ENCODE measurements around the gene AGAP3.

The AGAP3 gene

DNA sequence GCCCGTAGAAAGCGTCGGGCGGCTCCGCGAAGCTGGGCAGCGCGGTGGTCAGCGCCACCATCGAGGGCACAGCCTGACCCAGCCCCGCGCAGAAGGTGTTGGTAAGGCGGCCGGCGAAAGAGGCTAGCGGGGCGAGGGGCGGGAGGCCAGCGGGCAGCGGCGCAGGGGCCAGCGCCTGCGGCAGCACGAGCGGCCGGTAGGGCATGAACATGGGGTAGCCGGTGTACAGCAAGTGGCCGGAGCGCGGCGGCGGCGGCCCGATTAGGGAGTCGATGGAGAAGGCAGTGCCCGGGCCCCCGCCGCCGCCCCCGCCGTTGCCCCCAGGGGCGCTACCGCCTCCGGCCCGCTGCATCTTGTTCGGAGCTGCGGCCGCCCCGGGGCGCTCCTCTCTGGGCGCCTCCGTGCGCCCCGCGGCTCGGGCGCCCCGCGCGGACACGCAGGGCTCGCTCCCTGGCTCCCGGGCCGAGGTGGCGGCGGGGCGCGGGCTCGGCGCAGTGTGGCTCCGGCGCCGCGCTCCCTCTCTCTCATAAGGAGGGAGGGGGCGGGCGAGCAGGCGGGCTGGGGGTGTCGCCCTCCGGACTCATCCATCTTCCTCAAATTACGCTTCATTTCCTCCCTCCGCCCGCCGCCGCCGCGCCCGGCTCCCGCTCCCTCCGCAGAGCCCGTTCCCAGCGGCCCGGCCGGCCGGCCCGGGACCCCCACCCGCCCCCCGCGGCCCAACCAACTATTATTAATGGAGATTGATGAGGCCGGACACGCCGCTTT lies 81.1 kb downstream of the AGAP3 start, which contains the start of gene GBX1:
Gene GBX1, minus strand, starts transcription at position 498 of the 765 bp plus-strand sequence. Its CDS starts 146 bp downstream, at position 352.
- DNase-seq: no peak

DNA sequence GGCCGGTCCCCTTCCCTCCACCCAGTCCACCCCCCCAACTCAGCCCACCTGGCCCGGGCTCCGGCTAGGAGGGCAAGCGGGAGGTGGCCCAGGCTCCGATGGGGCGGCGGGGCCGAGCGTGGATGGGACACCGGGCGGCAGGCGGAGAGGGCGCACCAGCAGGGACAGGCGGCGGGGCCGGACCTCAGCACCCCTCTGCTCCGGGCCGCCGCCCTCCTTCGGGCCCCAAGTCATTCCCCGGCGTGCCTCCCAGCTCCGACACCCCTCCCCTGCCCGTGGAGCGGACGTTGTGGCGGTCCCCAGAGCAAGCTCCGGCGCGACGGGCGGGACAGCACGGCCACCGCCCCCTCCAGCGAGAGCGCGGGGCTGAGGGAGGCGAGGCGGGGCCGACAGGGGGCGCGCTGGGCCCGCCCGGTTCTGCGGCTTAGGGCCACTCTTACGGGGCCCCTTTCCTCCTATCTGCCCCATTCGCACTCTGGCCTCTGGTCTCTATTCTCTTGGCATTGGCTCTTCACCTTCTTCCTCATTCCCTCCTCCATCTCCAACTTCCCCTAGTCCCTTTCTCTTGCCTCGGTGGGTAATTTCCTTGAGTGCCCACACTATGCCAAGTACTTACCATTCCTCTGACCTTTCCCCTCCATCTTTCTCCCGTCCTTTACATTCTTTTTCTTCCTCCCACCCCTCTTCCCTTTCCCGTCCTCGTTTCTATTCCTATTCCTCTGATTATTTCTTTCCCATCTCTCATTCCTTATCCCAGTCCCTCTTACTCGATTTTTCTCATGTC lies 81.9 kb downstream of the AGAP3 start:
- DNase-seq: peak in 3 of 5 donors; percentile 40 to 59 (median 46)

DNA sequence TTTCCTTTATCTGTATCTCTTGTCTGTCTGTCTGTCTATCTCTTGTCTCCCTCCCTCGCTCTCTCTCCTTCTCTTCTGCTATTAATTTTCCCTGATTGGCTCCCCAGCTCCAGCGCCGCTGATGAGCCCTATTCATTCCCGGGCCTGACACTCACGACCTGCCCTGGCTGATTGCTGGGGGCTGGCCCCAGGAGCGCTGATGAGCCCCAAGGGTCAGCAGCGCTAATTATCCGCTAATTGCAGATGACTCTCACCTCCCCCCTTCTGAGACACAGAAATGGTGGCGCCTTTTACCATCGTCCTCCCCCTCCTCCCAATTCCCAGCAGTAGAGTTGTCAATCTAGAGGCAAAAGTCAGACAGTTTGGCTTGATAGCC lies 82.5 kb downstream of the AGAP3 start:
- DNase-seq: no peak

DNA sequence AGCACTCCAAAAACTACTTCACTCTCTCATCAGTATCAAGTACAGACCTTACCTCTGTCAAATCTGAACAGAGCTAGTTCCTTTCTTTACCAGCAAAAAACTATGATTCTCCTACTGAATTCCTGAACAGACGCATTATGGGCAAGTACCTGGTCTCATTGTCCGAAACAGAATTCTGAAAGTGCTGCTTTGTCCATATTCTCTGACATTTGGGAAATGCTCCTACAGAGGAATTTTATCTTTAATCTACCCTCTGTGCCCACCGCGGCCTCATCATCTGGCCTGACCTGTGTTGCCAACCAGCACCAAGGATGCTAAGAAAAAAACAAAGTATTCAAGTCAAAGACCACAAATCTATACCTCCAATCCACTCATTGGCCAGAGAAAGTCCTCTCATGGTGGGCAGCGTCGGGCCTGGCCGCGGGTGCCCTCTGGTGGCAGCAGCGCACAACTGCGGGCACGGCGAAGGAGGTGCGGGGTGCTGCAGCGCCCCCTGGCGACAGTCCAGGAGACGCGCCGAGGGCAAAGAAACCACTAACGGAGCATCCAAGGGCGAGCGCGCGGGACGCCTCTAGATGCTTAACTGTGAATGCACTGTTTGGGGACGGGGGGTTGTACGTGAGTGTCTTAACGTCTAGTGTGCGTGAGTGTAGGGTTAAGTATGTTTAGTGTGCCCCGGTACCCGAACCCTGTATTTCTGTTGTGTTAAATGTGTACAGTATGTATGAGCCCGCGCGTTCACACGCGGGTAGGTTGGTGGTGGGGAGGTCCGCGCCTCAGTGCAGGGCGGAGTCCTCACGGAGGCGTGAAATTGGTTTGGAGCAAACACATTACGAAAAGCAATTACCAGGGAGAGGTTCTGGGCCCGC lies 86.2 kb downstream of the AGAP3 start:
- peak; percentile 61 to 78 (median 71) for DNase-seq

DNA sequence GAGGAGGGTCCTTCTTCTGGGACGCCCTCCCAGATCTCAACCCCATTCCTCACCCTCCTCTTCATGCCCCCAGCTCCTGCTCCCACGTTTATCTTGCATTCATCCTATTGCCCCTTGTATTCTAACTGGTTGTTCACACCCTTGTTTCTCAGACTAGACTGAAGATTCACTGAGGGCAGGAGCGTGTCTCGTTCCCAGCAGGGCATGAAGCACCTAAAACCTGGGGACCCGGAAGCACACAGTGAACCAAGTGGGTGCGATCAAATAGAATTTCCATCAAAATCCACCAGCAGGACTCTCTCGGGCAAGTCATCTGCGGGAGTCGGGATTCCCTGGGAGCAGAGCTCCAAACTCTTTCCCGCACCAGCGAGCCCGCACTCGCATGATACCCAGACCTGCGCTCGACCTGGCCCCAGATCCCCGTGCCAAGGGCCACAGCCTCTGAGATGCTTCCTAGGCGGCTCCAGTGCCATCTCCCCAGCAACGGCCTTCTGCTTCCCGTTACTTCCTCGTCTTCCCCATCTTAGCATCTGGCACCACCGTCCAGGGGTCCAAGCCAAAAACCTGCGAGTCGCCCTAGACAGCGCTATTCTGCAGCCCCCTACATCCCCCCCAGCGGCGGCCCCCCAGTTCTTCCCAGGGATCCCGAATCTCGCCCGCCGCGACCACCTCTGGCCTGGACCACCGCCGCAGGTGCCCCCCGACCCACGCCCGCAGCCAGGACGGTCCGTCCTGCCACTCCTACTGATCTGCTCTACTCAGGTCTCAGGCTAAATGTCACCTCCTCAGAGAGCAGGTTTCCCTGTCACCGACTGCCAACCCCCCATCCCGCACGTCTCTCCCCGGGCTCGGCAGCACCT lies 87.3 kb downstream of the AGAP3 start:
- DNase-seq: no peak

DNA sequence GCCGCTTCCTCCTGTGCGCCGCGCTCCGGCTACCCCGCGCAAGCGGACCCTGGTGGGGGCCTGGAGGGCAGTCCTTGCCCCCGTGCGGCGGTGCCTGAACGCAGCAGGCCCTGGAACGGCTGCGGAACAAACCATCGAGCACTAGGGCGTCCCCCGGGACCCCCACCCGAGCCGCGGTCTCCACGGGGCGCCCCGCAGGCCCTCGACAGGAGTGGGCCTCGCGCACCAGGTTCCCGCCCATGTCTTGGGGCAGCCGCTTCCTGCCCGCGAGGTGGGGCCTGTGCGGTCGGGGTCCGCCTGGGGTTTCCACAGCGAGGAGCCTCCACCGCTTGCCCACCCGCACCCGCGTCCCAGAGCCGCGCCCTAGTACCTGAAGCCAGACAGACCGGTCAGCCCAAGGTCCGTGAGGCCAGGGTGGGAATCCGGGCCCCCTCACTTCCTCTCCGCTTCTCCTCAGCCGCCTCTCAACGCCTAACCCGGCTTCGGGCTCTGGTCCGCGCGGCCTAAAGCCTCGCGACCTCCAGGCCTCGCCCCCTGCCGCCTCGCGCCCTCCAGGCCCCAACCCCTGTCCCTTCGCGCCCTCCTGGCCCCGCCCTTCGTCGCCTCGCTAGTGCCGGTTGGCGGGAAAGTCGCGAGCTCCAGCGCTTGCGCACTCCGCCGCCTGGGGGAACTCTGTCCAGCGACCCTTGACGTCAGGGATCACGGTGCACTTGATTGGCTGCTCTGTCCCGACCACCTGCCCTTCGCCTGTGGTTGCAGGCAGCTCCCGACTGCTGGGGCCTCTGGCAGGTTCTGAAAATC lies 88.2 kb downstream of the AGAP3 start:
- peak in 1 of 5 donors; percentile 10 for DNase-seq

DNA sequence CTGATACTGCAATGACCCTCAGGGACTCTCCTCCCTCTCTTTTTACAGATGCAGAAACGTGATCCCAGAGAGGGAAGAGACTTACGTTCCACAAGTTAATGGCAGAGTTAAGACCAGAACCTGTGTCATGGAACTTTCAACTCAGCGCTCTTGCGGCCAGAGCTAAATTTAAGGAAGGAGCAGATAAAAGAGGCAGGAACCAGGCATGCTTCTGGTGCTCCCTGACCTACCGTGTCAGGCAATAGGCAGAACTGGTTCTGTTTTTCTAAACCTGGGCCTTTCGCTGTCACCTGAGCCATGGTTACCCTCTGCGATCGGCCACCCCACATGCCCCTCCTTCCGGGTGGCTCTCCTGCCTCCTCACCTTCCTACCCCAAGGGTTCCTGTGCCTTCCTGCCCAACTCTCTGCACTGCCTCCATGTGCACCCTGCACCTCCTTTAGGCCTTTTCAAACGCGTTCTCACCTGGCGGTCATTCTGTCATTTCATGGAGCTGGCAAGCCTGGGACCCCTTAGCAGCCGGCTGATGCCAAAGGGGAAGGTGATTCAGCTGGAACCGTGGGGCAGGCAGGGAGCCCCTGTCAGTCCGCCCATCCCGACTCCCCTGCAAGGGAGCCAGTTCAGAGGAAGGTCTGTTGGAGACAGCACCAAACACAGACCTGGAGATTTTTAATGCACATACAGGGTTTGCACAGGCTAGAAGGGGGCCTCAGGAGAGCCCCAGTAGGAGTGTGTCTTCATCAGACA lies 88.9 kb downstream of the AGAP3 start:
- DNase-seq: no peak

DNA sequence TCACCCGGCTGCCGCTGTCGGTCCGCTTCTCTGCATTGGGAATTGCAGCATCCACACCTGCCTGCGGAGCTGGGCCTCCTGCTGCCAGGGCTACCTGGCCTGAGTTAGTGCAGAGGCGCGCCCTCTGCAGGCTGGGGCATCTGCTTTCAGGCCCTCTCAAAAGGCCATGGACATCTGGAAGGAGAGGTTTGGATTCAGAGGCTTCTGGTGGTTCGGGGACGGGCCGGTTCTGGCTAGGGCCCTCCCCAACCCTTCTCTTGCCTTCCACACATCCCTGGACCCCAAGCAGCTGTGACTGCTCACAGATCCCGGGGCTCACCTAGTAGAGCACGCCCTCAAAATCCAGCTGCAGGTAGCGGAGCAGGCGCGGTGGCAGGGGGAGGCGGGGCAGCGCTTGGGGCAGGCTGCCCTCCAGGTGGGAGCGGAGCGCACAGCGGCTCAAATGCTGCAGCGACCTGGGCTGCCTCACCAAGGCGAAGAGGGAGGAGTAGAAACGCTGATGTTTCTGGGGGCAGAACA lies 89.6 kb downstream of the AGAP3 start:
- no peak for DNase-seq

DNA sequence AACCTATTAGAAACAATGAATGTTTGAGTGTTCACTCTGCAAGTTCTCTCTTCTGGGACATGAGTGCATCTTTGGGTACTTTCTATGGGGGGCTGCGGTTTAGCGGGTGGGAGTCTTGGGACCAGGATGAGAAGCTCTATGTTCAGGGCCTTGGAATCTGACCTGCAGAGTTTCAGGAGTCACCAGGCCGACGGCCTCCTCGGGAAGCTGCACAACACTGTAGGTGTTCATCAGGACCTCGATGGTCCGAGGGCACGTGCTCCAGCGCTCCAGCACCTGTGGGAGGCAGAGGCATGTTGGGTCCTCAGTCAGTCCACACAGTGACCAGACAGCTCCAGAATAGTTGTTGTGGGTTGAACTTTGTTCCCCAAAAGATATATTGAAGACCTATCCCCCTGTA lies 90.1 kb downstream of the AGAP3 start:
- DNase-seq: no peak

DNA sequence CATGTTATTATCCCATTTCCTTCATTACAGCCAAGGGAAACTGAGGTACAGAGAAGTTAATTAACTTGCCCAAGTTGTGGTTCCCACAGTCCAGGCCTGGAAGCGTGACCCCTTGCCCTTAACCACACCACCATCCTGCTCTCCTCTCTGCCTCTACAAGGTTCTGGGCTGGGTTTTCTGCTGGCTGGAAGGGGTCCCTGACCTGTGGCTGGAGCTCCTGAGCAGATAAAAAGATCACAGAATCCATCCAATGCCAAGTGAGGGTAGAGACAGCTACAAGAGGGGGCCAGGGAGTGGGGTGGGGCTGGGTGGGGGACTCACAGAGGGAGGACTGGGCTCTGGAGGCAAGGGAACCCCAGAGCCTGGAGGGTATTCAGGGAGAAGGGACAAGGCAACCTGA lies 91.0 kb downstream of the AGAP3 start:
- DNase-seq: no peak

DNA sequence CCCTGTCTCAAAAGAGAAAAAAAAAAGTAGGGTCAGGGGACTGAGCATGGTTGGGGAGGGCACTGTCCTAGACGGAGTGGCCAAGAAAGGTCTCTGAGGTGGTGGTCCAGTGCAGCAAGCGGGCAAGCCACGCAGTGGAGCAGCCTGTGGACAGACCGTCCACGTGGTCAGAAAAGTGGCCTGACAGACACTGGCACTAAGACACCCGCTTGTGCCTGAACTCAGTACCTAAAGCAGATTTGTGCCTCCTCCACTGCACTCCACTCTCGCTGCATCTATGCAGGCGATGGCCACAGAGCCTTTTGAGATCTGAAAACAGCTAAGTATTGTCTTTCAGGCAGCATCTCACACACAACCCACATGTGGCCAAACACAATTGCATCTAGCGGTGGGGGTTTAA lies 92.0 kb downstream of the AGAP3 start:
- DNase-seq: no peak

DNA sequence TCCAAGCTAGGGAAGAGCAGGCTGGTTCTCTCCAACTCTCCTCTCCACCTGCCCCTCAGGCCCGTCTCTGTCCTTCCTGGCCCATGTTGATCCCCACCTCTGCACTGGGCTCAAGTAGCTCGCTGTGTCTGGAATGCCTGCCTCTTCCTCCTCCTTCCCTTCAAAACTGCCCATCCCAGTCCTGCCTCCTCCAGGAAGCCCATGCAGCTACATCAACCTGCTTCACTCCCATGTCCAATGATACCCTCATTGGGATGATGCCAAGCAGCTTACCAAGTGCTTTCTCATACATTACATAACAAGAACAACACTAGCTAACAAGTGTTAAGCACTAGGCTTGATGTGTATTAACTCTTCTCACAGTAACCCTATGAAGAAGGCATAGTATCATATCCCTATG lies 92.6 kb downstream of the AGAP3 start:
- no peak for DNase-seq

DNA sequence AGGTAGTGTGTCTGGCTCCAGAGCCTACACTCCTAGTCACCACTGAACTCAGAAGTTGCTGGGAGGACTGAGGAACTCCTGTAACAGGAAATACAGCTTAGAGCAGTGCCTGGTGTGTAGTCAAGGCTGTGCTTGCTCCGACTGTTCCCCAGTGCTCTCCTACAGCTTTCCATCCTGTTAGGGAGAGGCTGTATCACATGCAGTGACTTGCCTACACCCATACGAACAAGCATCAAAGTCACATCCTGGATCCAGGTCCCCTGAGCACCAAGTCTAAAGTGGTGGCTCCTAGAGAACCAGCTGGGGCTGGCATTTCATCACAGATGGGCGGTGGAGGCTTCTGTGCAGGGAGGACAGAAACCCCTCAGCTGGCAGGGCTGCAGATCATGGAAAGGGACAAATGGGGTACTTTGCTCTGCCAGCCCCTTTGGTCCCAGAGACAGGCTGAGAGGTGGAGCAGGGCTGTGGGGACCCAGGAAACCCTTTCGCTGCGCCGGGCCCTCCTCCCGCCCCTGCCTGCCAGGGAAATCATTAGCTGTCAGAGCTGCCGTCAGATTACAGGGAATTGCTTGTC lies 93.1 kb downstream of the AGAP3 start:
- no peak for DNase-seq

DNA sequence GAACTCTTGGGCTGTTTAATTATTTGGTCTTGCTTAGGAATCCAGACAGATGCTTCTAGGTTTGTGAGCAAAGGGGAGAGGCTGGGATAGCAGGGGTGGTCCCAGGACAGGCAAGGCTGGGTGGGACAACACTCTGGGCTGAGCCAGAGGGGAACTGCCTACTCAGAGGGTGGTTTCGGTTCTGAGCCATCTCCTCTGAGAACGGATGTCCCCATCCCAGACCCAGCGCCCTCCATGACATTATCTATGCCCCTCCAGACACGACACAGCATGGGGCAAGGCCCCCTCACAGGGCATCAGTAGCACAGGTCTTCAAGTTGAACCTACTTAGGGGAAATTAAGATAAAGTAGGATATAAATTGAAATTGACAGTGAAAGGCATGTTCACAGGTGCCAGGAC lies 93.7 kb downstream of the AGAP3 start:
- DNase-seq: no peak

DNA sequence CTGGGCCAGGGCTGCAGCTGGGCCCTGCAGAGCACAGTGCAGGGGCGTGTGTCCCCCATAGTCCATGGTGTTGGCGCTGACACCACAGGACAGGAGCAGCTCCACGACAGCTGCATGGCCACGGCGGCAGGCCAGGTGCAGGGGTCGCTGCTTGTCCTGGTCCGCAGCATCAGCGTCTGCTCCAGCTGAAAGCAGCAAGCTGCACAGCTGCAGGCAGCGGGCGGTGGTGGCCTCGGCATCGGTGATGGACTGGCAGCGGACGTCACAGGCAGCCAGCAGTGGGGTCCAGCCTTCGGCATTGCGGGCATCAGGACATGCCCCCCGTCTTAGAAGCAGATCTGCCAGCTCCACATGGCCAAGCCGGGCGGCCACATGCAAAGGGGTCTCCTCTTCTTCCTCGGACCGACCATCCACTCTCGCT lies 94.7 kb downstream of the AGAP3 start:
- no peak for DNase-seq

DNA sequence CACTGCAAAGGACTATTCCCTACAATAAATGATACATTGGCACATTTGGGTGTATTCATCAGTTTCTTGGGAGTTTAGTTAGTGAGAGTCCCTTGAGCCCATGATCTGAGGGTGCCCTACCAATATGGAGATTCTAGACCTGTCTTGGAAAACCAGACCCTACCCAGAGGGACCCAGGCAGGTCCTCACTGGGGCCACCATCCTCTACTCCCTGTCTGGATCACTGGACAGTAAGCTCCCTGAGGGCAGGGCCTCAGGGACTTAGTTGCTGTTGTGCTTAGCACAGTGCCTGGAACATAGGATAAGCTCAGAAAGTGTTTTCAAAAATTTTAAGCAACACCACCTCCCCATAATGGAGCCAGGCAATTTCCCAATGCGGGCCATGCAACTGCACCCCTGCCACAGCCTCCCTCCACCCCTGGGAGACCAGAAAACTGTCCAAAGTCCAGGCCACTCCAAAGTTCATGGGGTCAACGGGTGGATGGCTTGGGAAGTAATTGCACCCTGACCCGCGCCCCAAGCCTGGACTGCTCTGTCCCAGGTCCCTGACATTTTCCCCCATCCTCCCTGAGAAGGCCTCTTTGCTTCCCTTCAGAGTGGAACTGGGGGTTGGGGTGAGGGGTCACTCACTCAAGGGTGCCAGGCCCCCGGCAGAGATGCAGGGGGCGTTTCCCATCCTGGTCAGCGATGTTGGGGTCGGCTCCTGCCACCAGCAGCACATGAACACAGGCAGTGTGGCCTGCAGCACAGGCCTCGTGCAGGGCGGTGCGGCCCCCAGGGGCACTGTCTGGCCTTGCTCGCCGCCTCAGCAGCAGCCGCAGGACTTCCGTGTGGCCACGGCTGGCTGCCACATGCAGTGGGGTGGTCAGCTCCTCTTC lies 99.7 kb downstream of the AGAP3 start:
- DNase-seq: no peak

DNA sequence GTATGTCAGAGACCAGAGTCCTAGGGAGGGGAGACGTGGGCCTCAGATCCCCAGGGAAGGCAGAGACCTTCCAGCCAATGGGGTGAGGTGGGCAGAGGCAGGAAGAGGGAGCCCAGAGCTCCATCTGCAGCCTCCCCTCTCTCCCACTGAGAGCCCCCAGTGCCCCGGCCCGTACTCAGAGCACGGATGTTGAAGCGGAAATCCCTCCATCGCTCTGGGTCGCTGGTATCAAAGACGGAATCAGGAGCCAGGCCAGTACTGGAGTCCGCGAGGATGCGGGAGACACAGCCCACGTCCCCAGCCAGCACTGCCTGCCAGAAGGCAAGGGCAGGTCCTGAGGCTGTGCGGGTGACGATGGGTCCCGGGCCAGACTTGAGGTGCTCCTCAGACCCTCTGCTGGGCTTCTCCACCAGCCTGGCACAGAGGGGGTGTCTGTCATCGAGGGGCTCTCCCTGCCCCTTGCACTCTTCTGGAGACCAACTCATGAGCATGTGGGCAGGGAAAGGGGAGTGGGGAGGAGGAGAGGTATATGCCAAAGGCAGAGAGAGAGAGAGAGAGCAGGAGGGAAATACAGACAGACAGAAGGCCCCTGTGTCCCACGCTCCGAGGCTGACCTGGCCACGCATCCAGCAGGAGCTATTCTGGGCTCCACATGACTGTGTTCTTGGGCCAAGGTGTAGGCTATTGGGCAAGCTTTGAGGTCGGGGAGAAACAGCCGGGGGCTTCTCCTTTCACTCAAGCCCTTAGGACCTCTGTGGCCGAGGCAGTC lies 100.5 kb downstream of the AGAP3 start, which contains the start of gene ASB10:
Gene ASB10, minus strand, starts transcription at position 611 of the 769 bp plus-strand sequence. Its CDS starts 120 bp downstream, at position 491.
- no peak for DNase-seq
